ENCODE results near the gene NUP210. TPM values are rescaled to one million over a fixed set of nuclear protein-coding genes. Genes with fewer than 3 reads are reported as not detected.

Gene NUP210
- total and polyA plus RNA-seq, 2 donors (not counting 3 experiments of a cell fraction or from before 2014, with no cell fraction given) = 0.14 to 0.84 TPM

GRCh38 chr3:13285007-13285567, 135.0 kb downstream of the NUP210 start:
- TF ChIP-seq, protein P1, sequence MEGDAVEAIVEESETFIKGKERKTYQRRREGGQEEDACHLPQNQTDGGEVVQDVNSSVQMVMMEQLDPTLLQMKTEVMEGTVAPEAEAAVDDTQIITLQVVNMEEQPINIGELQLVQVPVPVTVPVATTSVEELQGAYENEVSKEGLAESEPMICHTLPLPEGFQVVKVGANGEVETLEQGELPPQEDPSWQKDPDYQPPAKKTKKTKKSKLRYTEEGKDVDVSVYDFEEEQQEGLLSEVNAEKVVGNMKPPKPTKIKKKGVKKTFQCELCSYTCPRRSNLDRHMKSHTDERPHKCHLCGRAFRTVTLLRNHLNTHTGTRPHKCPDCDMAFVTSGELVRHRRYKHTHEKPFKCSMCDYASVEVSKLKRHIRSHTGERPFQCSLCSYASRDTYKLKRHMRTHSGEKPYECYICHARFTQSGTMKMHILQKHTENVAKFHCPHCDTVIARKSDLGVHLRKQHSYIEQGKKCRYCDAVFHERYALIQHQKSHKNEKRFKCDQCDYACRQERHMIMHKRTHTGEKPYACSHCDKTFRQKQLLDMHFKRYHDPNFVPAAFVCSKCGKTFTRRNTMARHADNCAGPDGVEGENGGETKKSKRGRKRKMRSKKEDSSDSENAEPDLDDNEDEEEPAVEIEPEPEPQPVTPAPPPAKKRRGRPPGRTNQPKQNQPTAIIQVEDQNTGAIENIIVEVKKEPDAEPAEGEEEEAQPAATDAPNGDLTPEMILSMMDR (IDR thresholded peaks at IDR 0.05; ENCODE audit: extremely low read depth in 1 of 2, insufficient read depth in 1 of 2, low read depth in 1 of 2, low read length in 2 of 2) = no peak
- TF ChIP-seq MAX (IDR thresholded peaks at IDR 0.05; ENCODE audit: insufficient read depth, insufficient read length) (no peak), EZH2 (IDR thresholded peaks at IDR 0.05; ENCODE audit: borderline replicate concordance, low read depth, low read length, severe bottlenecking) (no peak), POLR2A (IDR thresholded peaks at IDR 0.05; ENCODE audit: low read depth, low read length) (no peak)
- H3K4me1 ChIP-seq (ENCODE audit: control insufficient read depth, extremely low read depth, insufficient read depth, low read length) = no peaks in the 10 kb centered on the region
- no TSS peak for BruUV-seq (replicated peaks)
- dilution Hi-C loops (cut with MboI; ENCODE audit: extremely low pct_ligation_motif_present, low sequenced_read_pairs) (no loop called here), intact Hi-C loops (cut with micrococcal nuclease) (no loop called here)
- H4K20me1 ChIP-seq (replicated peaks; ENCODE audit: control insufficient read depth, extremely low read depth, insufficient read depth, low read length) = no peaks in the 10 kb centered on the region
- no peaks in the 10 kb centered on the region for H3K9me1 ChIP-seq (replicated peaks; ENCODE audit: control insufficient read depth, extremely low read depth, insufficient read depth, low read length)
- H3K9ac ChIP-seq (replicated peaks; ENCODE audit: extremely low read depth, insufficient read depth, low read length) = no peak overlapping the region
- H3K9me3 ChIP-seq (replicated peaks; ENCODE audit: control insufficient read depth, insufficient read depth, low read length) = peaks cover 2% of the 10 kb centered on the region
- DNase-seq (ENCODE audit: low read depth, low spot score) (no peak), FAIRE-seq (no peak)
- H3K27me3 ChIP-seq (ENCODE audit: control insufficient read depth in 2 of 2, insufficient read depth in 2 of 2, low read length in 2 of 2) = peaks cover 19 to 25% of the 10 kb centered on the region in 2 experiments
- H3K4me2 ChIP-seq (ENCODE audit: insufficient read depth, low read length) = no peak overlapping the region
- POLR2A ChIA-PET = no interaction called here
- CTCF ChIA-PET = no interaction called here
- no peak overlapping the region for H3K4me3 ChIP-seq (replicated peaks in 1 of 3; ENCODE audit: insufficient read depth in 1 of 3, low read depth in 1 of 3, low read length in 3 of 3)
- no peaks in the 10 kb centered on the region for H3K36me3 ChIP-seq (ENCODE audit: control insufficient read depth in 2 of 2, extremely low read depth in 1 of 2, insufficient read depth in 2 of 2, low read length in 2 of 2)
- no peak overlapping the region for H2AFZ ChIP-seq (ENCODE audit: low read depth, low read length)
- H3K27ac ChIP-seq (ENCODE audit: insufficient read depth, low read depth, low read length) = no peak overlapping the region
- no peaks in the 10 kb centered on the region for H3K79me2 ChIP-seq (ENCODE audit: control insufficient read depth, insufficient read depth, low read length)

DNA sequence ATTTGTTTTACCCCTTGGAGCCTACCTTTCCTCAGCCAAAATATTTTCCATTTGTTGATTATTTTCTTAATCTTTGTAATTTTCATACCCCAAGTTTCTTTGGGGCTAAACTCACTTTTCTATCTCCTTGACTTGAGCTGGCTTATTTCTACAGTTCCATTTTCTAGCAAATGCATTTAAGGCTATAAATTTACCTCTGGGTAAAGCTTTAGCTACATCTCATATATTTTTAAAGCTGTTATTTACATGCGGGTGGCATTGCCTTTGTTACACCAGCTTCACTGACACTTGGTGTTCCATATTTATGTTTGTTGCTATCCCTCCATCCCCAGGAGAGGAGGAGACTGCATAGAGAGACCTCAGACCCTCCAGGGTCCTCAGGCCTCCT, 136.3 kb downstream of the NUP210 start:
- intact Hi-C loops (cut with micrococcal nuclease) (no loop called here), dilution Hi-C loops (cut with MboI; ENCODE audit: extremely low pct_ligation_motif_present, low sequenced_read_pairs) (no loop called here)
- CTCF ChIA-PET = no interaction called here
- BruUV-seq (replicated peaks) = no TSS peak
- POLR2A ChIA-PET = no interaction called here
- no peak overlapping the region for H3K27ac ChIP-seq (ENCODE audit: insufficient read depth, low read depth, low read length)
- no peaks in the 10 kb centered on the region for H3K36me3 ChIP-seq (ENCODE audit: control insufficient read depth in 2 of 2, extremely low read depth in 1 of 2, insufficient read depth in 2 of 2, low read length in 2 of 2)
- H4K20me1 ChIP-seq (replicated peaks; ENCODE audit: control insufficient read depth, extremely low read depth, insufficient read depth, low read length) = no peaks in the 10 kb centered on the region
- H3K4me3 ChIP-seq (replicated peaks in 1 of 3; ENCODE audit: insufficient read depth in 1 of 3, low read depth in 1 of 3, low read length in 3 of 3) = no peak overlapping the region
- H3K9me3 ChIP-seq (replicated peaks; ENCODE audit: control insufficient read depth, insufficient read depth, low read length) = peaks cover 2% of the 10 kb centered on the region
- H3K4me2 ChIP-seq (ENCODE audit: insufficient read depth, low read length) = no peak overlapping the region
- TF ChIP-seq POLR2AphosphoS5 (IDR thresholded peaks at IDR 0.05; ENCODE audit: insufficient read depth, low read depth, low read length) (no peak), GATA2 (IDR thresholded peaks at IDR 0.05; ENCODE audit: insufficient read depth, insufficient read length, low read depth, low read length) (no peak), JUN (IDR thresholded peaks at IDR 0.05; ENCODE audit: borderline replicate concordance, insufficient read depth, insufficient read length, low read depth) (no peak), EZH2 (IDR thresholded peaks at IDR 0.05; ENCODE audit: borderline replicate concordance, low read depth, low read length, severe bottlenecking) (no peak), POLR2A (IDR thresholded peaks at IDR 0.05; ENCODE audit: low read depth, low read length) (no peak), FOS (IDR thresholded peaks at IDR 0.05; ENCODE audit: borderline replicate concordance, insufficient read depth, low read length) (no peak), MYC (IDR thresholded peaks at IDR 0.05; ENCODE audit: low read depth, low read length) (no peak)
- TF ChIP-seq, protein P1 (IDR thresholded peaks at IDR 0.05; ENCODE audit: extremely low read depth in 1 of 2, insufficient read depth in 1 of 2, low read depth in 1 of 2, low read length in 2 of 2) = no peak
- H3K79me2 ChIP-seq (ENCODE audit: control insufficient read depth, insufficient read depth, low read length) = no peaks in the 10 kb centered on the region
- DNase-seq (ENCODE audit: low read depth, low spot score) = no peak
- FAIRE-seq = no peak
- H3K9ac ChIP-seq (replicated peaks; ENCODE audit: extremely low read depth, insufficient read depth, low read length) = no peak overlapping the region
- no peaks in the 10 kb centered on the region for H3K4me1 ChIP-seq (ENCODE audit: control insufficient read depth, extremely low read depth, insufficient read depth, low read length)
- H3K9me1 ChIP-seq (replicated peaks; ENCODE audit: control insufficient read depth, extremely low read depth, insufficient read depth, low read length) = no peaks in the 10 kb centered on the region
- H2AFZ ChIP-seq (ENCODE audit: low read depth, low read length) = no peak overlapping the region
- peaks cover 19 to 25% of the 10 kb centered on the region in 2 experiments for H3K27me3 ChIP-seq (ENCODE audit: control insufficient read depth in 2 of 2, insufficient read depth in 2 of 2, low read length in 2 of 2)

Data from endothelial cell of umbilical vein (primary cell).